Neural cell (in vitro differentiated cells): Measurements from ENCODE around the gene HSPA1A. TPM values are rescaled to one million over a fixed set of nuclear protein-coding genes. Genes with fewer than 3 reads are reported as not detected.
"Not testable (repeated sequence)": the region's sequence is repeated elsewhere in the genome, so short reads cannot be mapped to it uniquely, and the experiment has no call there.

ENCODE experiments used
- H2AFZ ChIP-seq: fragments of 200-600, 300-800 bp; sonication (generic), shearing (Covaris generic); 2 replicates; pipeline ENCODE4 v1.6.0; 2014; ENCODE audit warnings: low read depth, mild to moderate bottlenecking, antibody characterized with exemption, low read length, moderate library complexity
- H3F3A ChIP-seq: fragments of 200-600 bp; shearing (Covaris generic); 2 replicates; pipeline ENCODE4 v1.6.1; 2016; ENCODE audit warnings: mild to moderate bottlenecking, moderate library complexity, mixed read lengths, antibody characterized with exemption, low read length; ENCODE audit not compliant: insufficient read depth, poor library complexity, severe bottlenecking
- H3K27ac ChIP-seq: fragments of 200-600, 300-800 bp; sonication (generic), shearing (Covaris generic); 2 replicates; pipeline ENCODE4 v1.5.1; 2014; ENCODE audit warnings: mild to moderate bottlenecking, low read length, moderate library complexity
- H3K27me3 ChIP-seq: fragments of 300-800, 200-600 bp; sonication (generic), shearing (Covaris generic); 2 replicates; pipeline ENCODE4 v1.6.0; 2014; ENCODE audit warnings: mild to moderate bottlenecking, low read depth, low read length, moderate library complexity; ENCODE audit not compliant: insufficient read depth
- H3K36me3 ChIP-seq: fragments of 300-800, 200-600 bp; sonication (generic), shearing (Covaris generic); 2 replicates; pipeline ENCODE4 v1.5.1; 2014; ENCODE audit warnings: mild to moderate bottlenecking, antibody characterized with exemption, low read length, moderate library complexity; ENCODE audit not compliant: insufficient read depth
- H3K4me2 ChIP-seq: fragments of 300-800, 200-600 bp; sonication (generic), shearing (Covaris generic); 2 replicates; pipeline ENCODE4 v1.6.0; 2014; ENCODE audit warnings: mild to moderate bottlenecking, low read length
- H3K4me3 ChIP-seq: fragments of 300-800, 200-600 bp; sonication (generic), shearing (Covaris generic); 2 replicates; pipeline ENCODE4 v1.5.1; 2014; ENCODE audit warnings: mild to moderate bottlenecking, low read length, moderate library complexity
- H3K79me2 ChIP-seq: fragments of 200-600 bp; shearing (Covaris generic); replicated peaks from 2 replicates; pipeline ENCODE4 v1.6.0; 2014; ENCODE audit warnings: mild to moderate bottlenecking, low read length, moderate library complexity; ENCODE audit not compliant: insufficient read depth
- H3K9ac ChIP-seq: fragments of 300-800, 200-600 bp; sonication (generic), shearing (Covaris generic); 2 replicates; pipeline ENCODE4 v1.6.1; 2016; ENCODE audit warnings: mild to moderate bottlenecking, low read length, mixed read lengths
- H3K9me2 ChIP-seq: fragments of 200-600 bp; shearing (Covaris generic); 2 replicates; pipeline ENCODE4 v1.6.1; 2016; ENCODE audit warnings: mild to moderate bottlenecking, low read length, mixed read lengths; ENCODE audit not compliant: insufficient read depth
- H3K9me3 ChIP-seq: fragments of 200-600, 300-800 bp; sonication (generic), shearing (Covaris generic); 2 replicates; pipeline ENCODE4 v1.6.1; 2016; ENCODE audit warnings: mild to moderate bottlenecking, mixed run types, low read length, moderate library complexity, mixed read lengths
- H4K20me1 ChIP-seq: fragments of 200-600 bp; shearing (Covaris generic); 2 replicates; pipeline ENCODE4 v1.6.1; 2016; ENCODE audit warnings: mild to moderate bottlenecking, mixed run types; ENCODE audit not compliant: insufficient read depth
- EP300 ChIP-seq: fragments of 450-650 bp; conservative IDR thresholded peaks from 2 replicates; pipeline ENCODE4 v1.6.1; 2014; ENCODE audit warnings: antibody characterized with exemption, mild to moderate bottlenecking, moderate library complexity; ENCODE audit not compliant: poor library complexity, severe bottlenecking
- EZH2 ChIP-seq: fragments of 200-600, 300-800 bp; shearing (Covaris generic), sonication (generic); IDR thresholded peaks from 2 replicates; pipeline ENCODE4 v1.6.1; 2014; ENCODE audit warnings: antibody characterized with exemption, low read length, borderline replicate concordance, mild to moderate bottlenecking; ENCODE audit not compliant: insufficient read depth, poor library complexity, severe bottlenecking
- MXI1 ChIP-seq: fragments of 450-650 bp; conservative IDR thresholded peaks from 2 replicates; pipeline ENCODE4 v1.6.1; 2014; ENCODE audit warnings: antibody characterized with exemption, mild to moderate bottlenecking; ENCODE audit not compliant: poor library complexity, severe bottlenecking
- POLR2AphosphoS5 ChIP-seq: IDR thresholded peaks from 2 replicates; pipeline ENCODE4 v1.6.1; 2012
- RAD21 ChIP-seq: fragments of 450-650 bp; conservative IDR thresholded peaks from 2 replicates; pipeline ENCODE4 v1.6.1; 2014; ENCODE audit warnings: antibody characterized with exemption, mild to moderate bottlenecking, moderate library complexity
- REST ChIP-seq: IDR thresholded peaks from 2 replicates; pipeline ENCODE4 v1.6.1; 2012; ENCODE audit warnings: borderline replicate concordance
- SMC3 ChIP-seq: fragments of 450-650 bp; conservative IDR thresholded peaks from 2 replicates; pipeline ENCODE4 v1.6.1; 2014; ENCODE audit warnings: antibody characterized with exemption, mild to moderate bottlenecking, moderate library complexity; ENCODE audit not compliant: poor library complexity
- TAF1 ChIP-seq: IDR thresholded peaks from 2 replicates; pipeline ENCODE4 v1.6.1; 2012; ENCODE audit warnings: low read depth
- polyA plus RNA-seq: library from polyadenylated mRNA; depleted of rRNA; stranded (reverse); fragments of >200 nt; gene quantifications from 2 replicates; pipeline ENCODE4 v1.2.3, GENCODE V29; 2014
- TF ChIP-seq, protein P1 (sequence below): fragments of 450-650 bp; IDR thresholded peaks from 2 replicates; pipeline ENCODE4 v1.5.1; 2014; ENCODE audit warnings: antibody characterized with exemption, mild to moderate bottlenecking, moderate library complexity; ENCODE audit not compliant: poor library complexity, severe bottlenecking

HSPA1A gene
- polyA plus RNA-seq, 1 donor from 2014 or later, result 50.9 TPM

DNA sequence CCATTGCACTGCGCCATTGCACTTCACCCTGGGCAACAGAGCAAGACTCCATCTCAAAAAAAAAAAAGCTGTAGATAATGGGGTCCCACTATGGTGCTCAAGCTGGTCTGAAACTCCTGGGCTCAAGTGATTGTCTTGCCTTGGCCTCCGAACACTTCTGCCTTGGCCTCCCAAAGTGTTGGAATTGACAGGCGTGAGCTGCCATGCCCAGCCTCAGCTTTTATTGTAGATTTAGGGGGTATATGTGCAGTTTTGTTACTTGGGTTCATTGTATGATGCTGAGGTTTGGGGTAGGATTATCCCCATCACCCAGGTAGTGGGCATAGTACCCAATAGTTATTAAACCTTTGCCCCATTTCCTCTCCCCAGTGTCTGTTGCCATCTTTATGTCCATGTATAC, 23.6 kb downstream of the HSPA1A start:
- H3K9me3 ChIP-seq, result no peaks in the 10 kb centered on the region
- H2AFZ ChIP-seq, result no peak overlapping the region
- no peaks in the 10 kb centered on the region for H4K20me1 ChIP-seq
- no peak overlapping the region for H3K4me2 ChIP-seq
- no peak overlapping the region for H3K9ac ChIP-seq
- TF ChIP-seq, protein P1, sequence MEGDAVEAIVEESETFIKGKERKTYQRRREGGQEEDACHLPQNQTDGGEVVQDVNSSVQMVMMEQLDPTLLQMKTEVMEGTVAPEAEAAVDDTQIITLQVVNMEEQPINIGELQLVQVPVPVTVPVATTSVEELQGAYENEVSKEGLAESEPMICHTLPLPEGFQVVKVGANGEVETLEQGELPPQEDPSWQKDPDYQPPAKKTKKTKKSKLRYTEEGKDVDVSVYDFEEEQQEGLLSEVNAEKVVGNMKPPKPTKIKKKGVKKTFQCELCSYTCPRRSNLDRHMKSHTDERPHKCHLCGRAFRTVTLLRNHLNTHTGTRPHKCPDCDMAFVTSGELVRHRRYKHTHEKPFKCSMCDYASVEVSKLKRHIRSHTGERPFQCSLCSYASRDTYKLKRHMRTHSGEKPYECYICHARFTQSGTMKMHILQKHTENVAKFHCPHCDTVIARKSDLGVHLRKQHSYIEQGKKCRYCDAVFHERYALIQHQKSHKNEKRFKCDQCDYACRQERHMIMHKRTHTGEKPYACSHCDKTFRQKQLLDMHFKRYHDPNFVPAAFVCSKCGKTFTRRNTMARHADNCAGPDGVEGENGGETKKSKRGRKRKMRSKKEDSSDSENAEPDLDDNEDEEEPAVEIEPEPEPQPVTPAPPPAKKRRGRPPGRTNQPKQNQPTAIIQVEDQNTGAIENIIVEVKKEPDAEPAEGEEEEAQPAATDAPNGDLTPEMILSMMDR, result no peak
- TF ChIP-seq MXI1 (no peak), TAF1 (no peak), SMC3 (no peak), EP300 (no peak), RAD21 (no peak), EZH2 (no peak), REST (no peak), POLR2AphosphoS5 (no peak)
- H3K27ac ChIP-seq, result no peak overlapping the region
- no peaks in the 10 kb centered on the region for H3K9me2 ChIP-seq
- peaks cover 4% of the 10 kb centered on the region for H3K36me3 ChIP-seq
- no peaks in the 10 kb centered on the region for H3F3A ChIP-seq
- H3K79me2 ChIP-seq, result peaks cover 29% of the 10 kb centered on the region
- peak overlapping the region; percentile 98 for H3K4me3 ChIP-seq
- H3K27me3 ChIP-seq, result no peaks in the 10 kb centered on the region

- not testable (repeated sequence) for H3K27ac ChIP-seq, H3K9ac ChIP-seq, H3F3A ChIP-seq, H3K4me2 ChIP-seq, H3K9me2 ChIP-seq, H3K9me3 ChIP-seq, H3K27me3 ChIP-seq, H3K36me3 ChIP-seq, H3K4me3 ChIP-seq, H4K20me1 ChIP-seq, H2AFZ ChIP-seq
- peaks cover 29% of the 10 kb centered on the region for H3K79me2 ChIP-seq
These were observed 24.4 kb downstream of the HSPA1A start for GRCh38 chr6:31839779-31840126.

GRCh38 chr6:31842053-31842452, 26.7 kb downstream of the HSPA1A start:
- Histone ChIP-seq H4K20me1 (no peaks in the 10 kb centered on the region), H2AFZ (no peak overlapping the region), H3K27ac (no peak overlapping the region), H3K4me2 (no peak overlapping the region), H3K27me3 (no peaks in the 10 kb centered on the region), H3K9me2 (no peaks in the 10 kb centered on the region), H3K9ac (no peak overlapping the region), H3F3A (no peaks in the 10 kb centered on the region), H3K36me3 (peaks cover 4% of the 10 kb centered on the region), H3K4me3 (no peak overlapping the region), H3K79me2 (peaks cover 6% of the 10 kb centered on the region), H3K9me3 (no peaks in the 10 kb centered on the region)
- TF ChIP-seq, protein P1, result no peak
- TF ChIP-seq RAD21 (no peak), MXI1 (no peak), EP300 (no peak), TAF1 (no peak), EZH2 (no peak), SMC3 (no peak)
